Measurements from ENCODE around the gene PXMP2.

Gene PXMP2

DNA sequence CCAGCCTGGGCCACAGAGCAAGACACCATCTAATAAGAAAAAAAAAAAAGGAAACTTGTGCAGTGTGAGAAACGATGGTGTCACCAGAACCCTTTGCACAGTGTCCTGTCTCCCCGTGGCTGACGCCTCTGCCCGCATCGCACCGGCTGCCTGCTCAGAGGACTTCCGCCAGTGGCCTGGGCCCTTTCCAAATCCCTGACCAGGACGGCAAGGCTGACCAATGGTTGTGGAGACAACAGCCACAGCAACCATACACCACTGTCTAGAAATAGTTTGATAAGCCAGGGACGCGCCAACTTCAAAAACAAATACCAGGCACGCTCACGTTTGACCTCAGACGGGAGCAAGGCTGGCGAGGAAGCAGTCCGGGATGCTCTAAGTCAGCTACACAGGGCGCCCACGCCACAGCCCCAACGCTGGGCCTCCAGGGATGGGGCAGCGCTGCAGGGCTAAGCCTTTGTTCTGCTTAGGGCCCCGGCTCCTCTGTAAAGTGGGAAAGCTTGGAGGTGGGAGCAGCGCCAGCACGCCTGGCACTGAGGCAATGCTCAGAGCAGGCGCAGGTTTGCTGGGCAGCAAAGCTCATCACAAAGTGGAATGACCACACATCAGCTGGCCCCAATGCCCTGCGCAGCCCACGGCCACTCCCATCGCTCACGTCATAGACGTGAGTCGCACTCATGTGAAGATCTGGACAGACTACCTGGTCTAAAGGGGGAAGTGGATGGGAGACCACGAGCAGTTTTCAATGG, 35.8 kb downstream of the PXMP2 start:
- no peak for DNase-seq (ENCODE audit: low spot score)

GRCh38 chr12:132723764-132724140, 36.4 kb downstream of the PXMP2 start:
- DNase-seq (ENCODE audit: low spot score), result no peak

GRCh38 chr12:132724506-132725241, 37.3 kb downstream of the PXMP2 start:
- no peak for DNase-seq (ENCODE audit: low spot score)

GRCh38 chr12:132726386-132726785, 39.0 kb downstream of the PXMP2 start:
- no peak for DNase-seq (ENCODE audit: low spot score)

- DNase-seq (ENCODE audit: low spot score), result no peak
Measured at GRCh38 chr12:132727091-132727794, 39.9 kb downstream of the PXMP2 start.

DNA sequence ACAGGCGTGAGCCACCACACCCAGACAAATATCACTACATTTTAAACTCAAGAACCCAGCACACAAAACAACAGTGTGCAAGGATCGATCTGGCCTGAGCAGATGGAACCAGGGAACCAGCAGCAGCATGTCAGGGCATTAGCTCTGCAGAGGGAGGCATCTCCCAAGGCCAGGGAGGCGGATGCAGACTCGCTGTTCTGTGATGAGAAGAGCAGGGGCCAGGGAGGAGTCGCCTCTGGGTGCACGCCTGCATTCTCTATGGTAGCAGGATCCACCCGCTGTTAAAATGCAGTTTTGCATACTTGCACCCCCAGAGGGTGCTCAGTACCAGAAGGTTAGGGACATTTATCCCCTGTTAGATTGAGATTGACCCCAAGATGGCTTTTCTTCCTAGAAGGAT, 41.1 kb downstream of the PXMP2 start:
- no peak for DNase-seq (ENCODE audit: low spot score)

DNA sequence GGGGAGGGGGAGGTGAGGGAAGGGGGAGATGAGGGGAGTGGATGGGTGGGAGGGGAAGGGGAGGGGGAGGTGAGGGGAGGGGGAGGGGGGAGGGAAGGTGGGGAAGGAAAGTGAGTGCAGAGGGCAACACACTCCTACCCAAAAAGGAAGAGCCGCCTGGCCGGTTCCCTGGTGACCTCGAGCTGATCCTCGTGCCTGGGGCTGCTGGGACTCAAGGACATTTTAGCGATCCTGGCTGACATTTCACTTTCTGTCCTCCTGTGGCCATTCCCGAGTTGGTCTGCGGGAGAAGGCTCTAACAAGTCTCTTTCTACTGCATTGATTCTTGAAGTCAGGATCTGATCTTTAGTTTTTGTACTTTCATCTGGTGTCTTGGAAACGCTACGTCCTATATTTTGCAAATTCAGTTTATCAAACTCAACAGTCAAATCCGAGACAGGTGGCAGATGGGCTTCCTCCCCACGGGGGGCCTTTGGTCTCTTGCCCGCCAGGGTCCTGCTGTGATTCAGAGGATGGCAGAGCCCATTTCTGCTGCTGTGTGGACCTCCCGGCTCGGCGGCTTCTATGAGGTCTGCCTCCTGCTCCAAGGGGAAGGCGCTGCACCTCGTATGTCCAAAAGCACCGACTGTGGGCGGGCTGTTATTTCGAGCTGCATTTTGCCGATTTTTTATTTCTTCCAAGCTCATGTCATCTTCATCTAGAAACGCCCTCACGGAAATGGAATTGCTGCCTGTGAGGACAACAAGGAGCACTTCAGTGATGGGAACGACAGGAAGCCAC, 42.3 kb downstream of the PXMP2 start:
- peak; percentile 51 for DNase-seq (ENCODE audit: low spot score)

- DNase-seq (ENCODE audit: low spot score), result no peak
Measured at GRCh38 chr12:132730353-132730752, 43.0 kb downstream of the PXMP2 start.

DNA sequence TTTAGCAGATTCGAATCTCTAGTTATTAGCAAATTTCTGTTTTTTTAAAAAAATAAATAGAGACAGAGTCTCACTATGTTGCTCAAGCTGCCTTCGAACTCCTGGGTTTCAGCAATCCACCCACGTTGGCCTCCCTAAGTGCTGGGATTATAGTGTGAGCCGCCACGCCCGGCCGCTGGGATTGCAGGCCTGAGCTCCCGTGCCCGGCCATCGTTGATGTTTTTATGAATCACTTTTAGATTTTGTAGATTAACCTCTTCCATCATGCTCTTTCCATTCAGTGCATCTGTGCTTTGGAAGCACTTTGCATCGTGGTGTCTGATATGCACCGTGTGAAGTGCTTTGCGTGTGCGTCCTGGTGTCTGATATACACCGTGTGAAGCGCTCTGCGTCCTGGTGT, 44.2 kb downstream of the PXMP2 start:
- no peak for DNase-seq (ENCODE audit: low spot score)

GRCh38 chr12:132734206-132734605, 46.8 kb downstream of the PXMP2 start:
- no peak for DNase-seq (ENCODE audit: low spot score)

- no peak for DNase-seq (ENCODE audit: low spot score)
Measured at GRCh38 chr12:132735496-132735895, 48.1 kb downstream of the PXMP2 start.

GRCh38 chr12:132736378-132736777, 49.0 kb downstream of the PXMP2 start:
- DNase-seq (ENCODE audit: low spot score), result no peak

- no peak for DNase-seq (ENCODE audit: low spot score)
Measured at GRCh38 chr12:132736913-132737312, 49.5 kb downstream of the PXMP2 start.

- no peak for DNase-seq (ENCODE audit: low spot score)
Measured at GRCh38 chr12:132739600-132740312, 52.4 kb downstream of the PXMP2 start.

DNA sequence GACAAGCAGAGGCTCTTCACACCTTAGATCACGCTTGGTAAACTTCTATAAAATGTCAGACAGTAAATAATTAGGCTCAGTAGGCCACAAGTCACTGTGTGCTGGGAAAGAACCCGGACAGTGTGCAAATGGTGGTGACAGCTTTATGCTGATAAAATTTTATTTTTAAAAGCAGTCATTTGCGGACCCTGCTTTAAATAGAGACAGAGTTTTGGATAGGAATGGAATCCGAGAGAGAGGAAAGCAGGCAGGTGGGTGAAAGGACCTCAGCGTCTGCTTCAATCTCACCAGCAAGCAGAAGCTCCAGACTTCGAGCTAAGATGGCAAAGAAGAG, 52.9 kb downstream of the PXMP2 start:
- no peak for DNase-seq (ENCODE audit: low spot score)

GRCh38 chr12:132740652-132741051, 53.3 kb downstream of the PXMP2 start:
- no peak for DNase-seq (ENCODE audit: low spot score)

GRCh38 chr12:132741620-132742019, 54.2 kb downstream of the PXMP2 start:
- DNase-seq (ENCODE audit: low spot score), result no peak

- no peak for DNase-seq (ENCODE audit: low spot score)
Measured at GRCh38 chr12:132743831-132744230, 56.4 kb downstream of the PXMP2 start.

GRCh38 chr12:132746613-132747012, 59.2 kb downstream of the PXMP2 start:
- no peak for DNase-seq (ENCODE audit: low spot score)

DNA sequence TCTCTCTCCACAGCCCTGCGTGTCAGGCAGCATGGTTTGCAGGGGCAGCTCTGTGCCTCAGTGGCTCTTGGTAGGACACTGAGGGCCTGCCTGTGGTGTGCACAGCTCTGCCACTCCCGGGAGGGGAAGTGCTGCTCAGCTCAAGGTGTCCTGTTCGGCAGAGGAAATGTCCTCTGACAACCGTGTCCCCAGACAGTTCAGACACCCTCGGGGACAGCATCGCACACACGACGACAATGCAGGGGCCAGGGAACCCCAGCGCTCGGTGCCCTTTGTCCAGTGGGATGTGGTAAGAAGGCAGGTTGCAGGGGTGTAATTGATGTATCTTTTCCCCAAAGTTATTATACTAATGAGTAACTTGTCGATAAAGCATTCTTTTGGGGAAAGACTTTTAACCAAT, 60.0 kb downstream of the PXMP2 start:
- DNase-seq (ENCODE audit: low spot score), result no peak

- DNase-seq (ENCODE audit: low spot score), result no peak
Measured at GRCh38 chr12:132747896-132748295, 60.5 kb downstream of the PXMP2 start.

GRCh38 chr12:132748319-132748718, 60.9 kb downstream of the PXMP2 start:
- DNase-seq (ENCODE audit: low spot score), result no peak

All from cerebellar cortex (tissue), 1 donor.